Pulmonary artery endothelial cell (primary cell): ENCODE data around the gene LRRC32. TPM values are rescaled to one million over a fixed set of nuclear protein-coding genes. Genes with fewer than 3 reads are reported as not detected.

ENCODE experiments used
- DNase-seq: peaks from one replicate; pipeline ENCODE4 v3.0.0-alpha.2; 2011; ENCODE audit warnings: low read depth, low spot score
- total RNA-seq: library from RNA; depleted of rRNA; stranded (reverse); fragments of >200 nt; gene quantifications from 2 replicates; pipeline ENCODE4 v1.2.3, GENCODE V29; 2014

The LRRC32 gene
- total RNA-seq, 1 donor from 2014 or later, result 16.1 TPM

- DNase-seq, result peak; percentile 32
Observed at GRCh38 chr11:76664578-76665061, 5.9 kb downstream of the LRRC32 start.

- DNase-seq, result no peak
Observed at GRCh38 chr11:76663912-76664440, 6.6 kb downstream of the LRRC32 start.

GRCh38 chr11:76663486-76663810 lies 7.1 kb downstream of the LRRC32 start:
- DNase-seq, result no peak

- no peak for DNase-seq
Observed at GRCh38 chr11:76662656-76663485, 7.7 kb downstream of the LRRC32 start.

GRCh38 chr11:76661834-76662434 lies 8.6 kb downstream of the LRRC32 start:
- no peak for DNase-seq

GRCh38 chr11:76661306-76661751 lies 9.2 kb downstream of the LRRC32 start:
- no peak for DNase-seq

- DNase-seq, result no peak
Observed at GRCh38 chr11:76660533-76661305, 9.8 kb downstream of the LRRC32 start.

GRCh38 chr11:76659672-76660532 lies 10.6 kb downstream of the LRRC32 start:
- DNase-seq, result no peak

GRCh38 chr11:76658651-76659650 lies 11.6 kb downstream of the LRRC32 start:
- DNase-seq, result no peak

GRCh38 chr11:76658231-76658630 lies 12.3 kb downstream of the LRRC32 start:
- DNase-seq, result no peak

- DNase-seq, result no peak
Observed at GRCh38 chr11:76657187-76658170, 13.1 kb downstream of the LRRC32 start.

GRCh38 chr11:76656571-76657081 lies 13.9 kb downstream of the LRRC32 start:
- no peak for DNase-seq

- no peak for DNase-seq
Observed at GRCh38 chr11:76656050-76656531, 14.5 kb downstream of the LRRC32 start.

- no peak for DNase-seq
Observed at GRCh38 chr11:76655501-76656049, 15.0 kb downstream of the LRRC32 start.

GRCh38 chr11:76654980-76655379 lies 15.6 kb downstream of the LRRC32 start:
- no peak for DNase-seq

GRCh38 chr11:76654298-76654851 lies 16.2 kb downstream of the LRRC32 start:
- DNase-seq, result no peak

- DNase-seq, result no peak
Observed at GRCh38 chr11:76653674-76654284, 16.8 kb downstream of the LRRC32 start.
